Panc1 (cell line): ENCODE measurements around the gene USP9X. TPM values are rescaled to one million over a fixed set of nuclear protein-coding genes. Genes with fewer than 3 reads are reported as not detected.
A peak's percentile ranks its signal among the peaks of the same experiment; 100 is the strongest.

Experiments used
- ATAC-seq: fragments of 200-7000 bp; cut with Tn5 transposase; 2 replicates; pipeline ENCODE4 v1.9.1; 2020; ENCODE audit warnings: mild to moderate bottlenecking, moderate library complexity
- BruUV-seq: library from RNA; stranded (reverse); fragments of 400-500 nt; replicated peaks from 2 replicates; lab custom pipeline; 2021; lab: Mats Ljungman, UMichigan
- CTCF ChIA-PET: fragments of 300-600 bp; sonication (Branson Sonifier 250); formaldehyde crosslinking; loops from one replicate; lab custom pipeline; 2022; ENCODE audit warnings: antibody characterized with exemption; lab: Charles Lee
- POLR2A ChIA-PET: fragments of 300-600 bp; sonication (Branson Sonifier 250); formaldehyde crosslinking; loops from one replicate; lab custom pipeline; 2022; ENCODE audit warnings: antibody characterized with exemption; lab: Charles Lee
- DNase-seq: peaks from one replicate; pipeline ENCODE4 v3.0.0-alpha.2; 2010; ENCODE audit warnings: low read depth, low spot score
- H3K27ac ChIP-seq: 2 replicates; pipeline ENCODE4 v1.5.1; 2011; ENCODE audit warnings: mild to moderate bottlenecking, low read length, inconsistent platforms
- H3K27me3 ChIP-seq: fragments of 200-500 bp; sonication (Bioruptor generic); 2 replicates; pipeline ENCODE4 v1.6.0; 2014; ENCODE audit warnings: low read length, inconsistent platforms; ENCODE audit not compliant: control insufficient read depth, insufficient read depth
- H3K36me3 ChIP-seq: fragments of 200-500 bp; sonication (Bioruptor generic); 2 replicates; pipeline ENCODE4 v1.5.1; 2014; ENCODE audit warnings: inconsistent platforms, mild to moderate bottlenecking, low read length, moderate library complexity; ENCODE audit not compliant: control insufficient read depth, insufficient read depth
- H3K4me1 ChIP-seq: 2 replicates; pipeline ENCODE4 v1.5.1; 2011; ENCODE audit warnings: inconsistent platforms, mild to moderate bottlenecking, low read length, moderate library complexity; ENCODE audit not compliant: control insufficient read depth, insufficient read depth
- H3K4me3 ChIP-seq, 2 experiments: 2 replicates each; pipeline ENCODE4 v1.5.1; 2011 to 2012; ENCODE audit warnings: low read depth in 2 of 2, low read length in 2 of 2, mild to moderate bottlenecking in 2 of 2, inconsistent platforms in 1 of 2, moderate library complexity in 1 of 2
- H3K9me3 ChIP-seq: fragments of 200-500 bp; sonication (Bioruptor generic); 2 replicates; pipeline ENCODE4 v1.5.1; 2014; ENCODE audit warnings: low read depth, mild to moderate bottlenecking, inconsistent platforms, low read length, moderate library complexity; ENCODE audit not compliant: control insufficient read depth, insufficient read depth
- POLR2AphosphoS5 ChIP-seq: IDR thresholded peaks from 2 replicates; pipeline ENCODE4 v1.6.1; 2012; ENCODE audit warnings: mild to moderate bottlenecking, low read depth, low read length, moderate library complexity
- SIN3A ChIP-seq: IDR thresholded peaks from 2 replicates; pipeline ENCODE4 v1.6.1; 2012; ENCODE audit warnings: low read depth, mild to moderate bottlenecking, low read length, moderate library complexity, borderline replicate concordance; ENCODE audit not compliant: insufficient read depth
- TCF7L2 ChIP-seq: IDR thresholded peaks from 2 replicates; pipeline ENCODE4 v1.6.1; 2011; ENCODE audit warnings: mild to moderate bottlenecking, low read depth, low read length, inconsistent platforms
- in situ Hi-C: cut with HindIII; loops from 2 replicates; pipeline ENCODE4 v1.10.0; 2016; ENCODE audit warnings: low sequenced_read_pairs, low pct_unique_long_range_greater_than_20kb
- intact Hi-C: fragments of 100-400 bp; cut with micrococcal nuclease; formaldehyde crosslinking; loops from one replicate; pipeline ENCODE4 v1.10.0; 2022; ENCODE audit not compliant: unreplicated experiment
- total RNA-seq: library from RNA; stranded (reverse); gene quantifications from one replicate; pipeline ENCODE4 v1.2.1, GENCODE V29; 2021; ENCODE audit not compliant: unreplicated experiment
- TF ChIP-seq, protein P1 (sequence below), 2 experiments: IDR thresholded peaks; 2 replicates each; pipeline ENCODE4 v1.6.1; 2011 to 2012; ENCODE audit warnings: low read depth in 2 of 2, control low read depth in 1 of 2, low read length in 1 of 2, mild to moderate bottlenecking in 1 of 2, moderate library complexity in 1 of 2; ENCODE audit not compliant: insufficient read depth in 1 of 2
- TF ChIP-seq, protein P2 (sequence below): fragments of 450-650 bp; IDR thresholded peaks from 2 replicates; pipeline ENCODE4 v1.5.1; 2017; ENCODE audit warnings: mild to moderate bottlenecking

The USP9X gene
- total RNA-seq, 1 experiment from 2014 or later = 44.4 TPM

DNA sequence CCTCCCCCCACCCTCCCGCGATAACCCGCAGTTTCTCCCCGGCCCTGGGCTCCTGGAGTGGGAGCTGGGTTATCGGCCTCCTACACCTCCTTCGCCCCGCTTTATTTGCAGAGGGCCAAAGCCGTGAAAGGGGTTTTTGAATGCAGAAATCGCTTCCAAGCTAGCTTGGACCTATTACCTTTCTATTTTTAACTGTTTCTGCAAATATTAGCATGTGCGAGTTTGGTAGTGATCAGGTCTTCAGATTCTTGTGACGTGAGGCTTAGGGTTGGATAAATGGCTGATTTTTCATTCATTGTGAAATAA lies 1.3 kb downstream of the USP9X start:
- POLR2A ChIA-PET = interaction anchor here (0.6 to 0.7 kb wide), 2 partner anchors 20 to 40 kb away, joined by 3 to 5 read pairs; no protein-coding TSS in a partner anchor

DNA sequence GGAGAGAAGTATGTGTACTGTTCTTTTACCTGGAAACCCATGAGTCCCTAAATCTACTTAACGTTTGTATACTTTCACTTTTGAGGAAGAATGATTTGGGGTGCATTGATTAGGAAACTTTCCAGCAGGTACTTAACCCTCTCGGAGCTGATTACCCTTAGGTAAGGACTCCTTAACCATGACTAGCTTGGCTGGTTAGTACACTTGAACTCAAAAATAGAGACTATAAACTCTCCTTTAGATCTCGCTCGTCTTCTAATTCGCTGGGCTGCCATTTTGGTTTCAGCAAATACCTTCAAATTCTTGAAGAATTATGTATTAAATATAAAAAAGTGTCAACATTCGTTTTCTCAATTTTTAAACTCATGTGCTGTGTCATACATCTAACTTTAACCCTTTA lies 2.0 kb downstream of the USP9X start:
- CTCF ChIA-PET = no interaction called here
- peak overlapping the region; percentile 65 to 76 for H3K4me3 ChIP-seq
- intact Hi-C loops (no loop called here), in situ Hi-C loops (no loop called here)
- TSS peak; percentile 60 for BruUV-seq
- peaks cover 9% of the 10 kb centered on the region for H3K4me1 ChIP-seq
- H3K27me3 ChIP-seq = no peaks in the 10 kb centered on the region
- TF ChIP-seq, protein P1, sequence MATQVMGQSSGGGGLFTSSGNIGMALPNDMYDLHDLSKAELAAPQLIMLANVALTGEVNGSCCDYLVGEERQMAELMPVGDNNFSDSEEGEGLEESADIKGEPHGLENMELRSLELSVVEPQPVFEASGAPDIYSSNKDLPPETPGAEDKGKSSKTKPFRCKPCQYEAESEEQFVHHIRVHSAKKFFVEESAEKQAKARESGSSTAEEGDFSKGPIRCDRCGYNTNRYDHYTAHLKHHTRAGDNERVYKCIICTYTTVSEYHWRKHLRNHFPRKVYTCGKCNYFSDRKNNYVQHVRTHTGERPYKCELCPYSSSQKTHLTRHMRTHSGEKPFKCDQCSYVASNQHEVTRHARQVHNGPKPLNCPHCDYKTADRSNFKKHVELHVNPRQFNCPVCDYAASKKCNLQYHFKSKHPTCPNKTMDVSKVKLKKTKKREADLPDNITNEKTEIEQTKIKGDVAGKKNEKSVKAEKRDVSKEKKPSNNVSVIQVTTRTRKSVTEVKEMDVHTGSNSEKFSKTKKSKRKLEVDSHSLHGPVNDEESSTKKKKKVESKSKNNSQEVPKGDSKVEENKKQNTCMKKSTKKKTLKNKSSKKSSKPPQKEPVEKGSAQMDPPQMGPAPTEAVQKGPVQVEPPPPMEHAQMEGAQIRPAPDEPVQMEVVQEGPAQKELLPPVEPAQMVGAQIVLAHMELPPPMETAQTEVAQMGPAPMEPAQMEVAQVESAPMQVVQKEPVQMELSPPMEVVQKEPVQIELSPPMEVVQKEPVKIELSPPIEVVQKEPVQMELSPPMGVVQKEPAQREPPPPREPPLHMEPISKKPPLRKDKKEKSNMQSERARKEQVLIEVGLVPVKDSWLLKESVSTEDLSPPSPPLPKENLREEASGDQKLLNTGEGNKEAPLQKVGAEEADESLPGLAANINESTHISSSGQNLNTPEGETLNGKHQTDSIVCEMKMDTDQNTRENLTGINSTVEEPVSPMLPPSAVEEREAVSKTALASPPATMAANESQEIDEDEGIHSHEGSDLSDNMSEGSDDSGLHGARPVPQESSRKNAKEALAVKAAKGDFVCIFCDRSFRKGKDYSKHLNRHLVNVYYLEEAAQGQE (IDR thresholded peaks at IDR 0.05; ENCODE audit: insufficient read depth in 1 of 2, low read depth in 2 of 2, low read length in 1 of 2) = no peak
- POLR2A ChIA-PET = no interaction called here
- ATAC-seq = no peak
- no peaks in the 10 kb centered on the region for H3K36me3 ChIP-seq
- peak overlapping the region; percentile 73 for H3K27ac ChIP-seq
- no peaks in the 10 kb centered on the region for H3K9me3 ChIP-seq
- no peak for DNase-seq

More for the DNA sequence above, 1.3 kb downstream of the USP9X start:
- no TSS peak for BruUV-seq
- Histone ChIP-seq H3K27ac (peak overlapping the region; percentile 73), H3K4me3 (peak overlapping the region; percentile 65 to 76), H3K9me3 (no peaks in the 10 kb centered on the region), H3K27me3 (no peaks in the 10 kb centered on the region), H3K36me3 (no peaks in the 10 kb centered on the region), H3K4me1 (peaks cover 9% of the 10 kb centered on the region)
- no peak for DNase-seq
- no peak for ATAC-seq
- intact Hi-C loops (no loop called here), in situ Hi-C loops (no loop called here)
- TF ChIP-seq TCF7L2 (no peak), POLR2AphosphoS5 (no peak), SIN3A (no peak)
- TF ChIP-seq, protein P2, sequence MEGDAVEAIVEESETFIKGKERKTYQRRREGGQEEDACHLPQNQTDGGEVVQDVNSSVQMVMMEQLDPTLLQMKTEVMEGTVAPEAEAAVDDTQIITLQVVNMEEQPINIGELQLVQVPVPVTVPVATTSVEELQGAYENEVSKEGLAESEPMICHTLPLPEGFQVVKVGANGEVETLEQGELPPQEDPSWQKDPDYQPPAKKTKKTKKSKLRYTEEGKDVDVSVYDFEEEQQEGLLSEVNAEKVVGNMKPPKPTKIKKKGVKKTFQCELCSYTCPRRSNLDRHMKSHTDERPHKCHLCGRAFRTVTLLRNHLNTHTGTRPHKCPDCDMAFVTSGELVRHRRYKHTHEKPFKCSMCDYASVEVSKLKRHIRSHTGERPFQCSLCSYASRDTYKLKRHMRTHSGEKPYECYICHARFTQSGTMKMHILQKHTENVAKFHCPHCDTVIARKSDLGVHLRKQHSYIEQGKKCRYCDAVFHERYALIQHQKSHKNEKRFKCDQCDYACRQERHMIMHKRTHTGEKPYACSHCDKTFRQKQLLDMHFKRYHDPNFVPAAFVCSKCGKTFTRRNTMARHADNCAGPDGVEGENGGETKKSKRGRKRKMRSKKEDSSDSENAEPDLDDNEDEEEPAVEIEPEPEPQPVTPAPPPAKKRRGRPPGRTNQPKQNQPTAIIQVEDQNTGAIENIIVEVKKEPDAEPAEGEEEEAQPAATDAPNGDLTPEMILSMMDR = no peak
- TF ChIP-seq, protein P1 (IDR thresholded peaks at IDR 0.05; ENCODE audit: insufficient read depth in 1 of 2, low read depth in 2 of 2, low read length in 1 of 2) = no peak
- CTCF ChIA-PET = no interaction called here
